Testis (tissue), 3 donors: ENCODE data around the gene ARID3A. TPM values are rescaled to one million over a fixed set of nuclear protein-coding genes. Genes with fewer than 3 reads are reported as not detected.
"Not testable (repeated sequence)": the region's sequence is repeated elsewhere in the genome, so short reads cannot be mapped to it uniquely, and the experiment has no call there.

Source experiments
- DNase-seq: peaks from one replicate; pipeline ENCODE4 v3.0.0-alpha.2; 2019
- H3K27ac ChIP-seq, 2 donors: fragments of 200-600 bp; sonication (generic); one replicate each; pipeline ENCODE4 v1.5.1; 2019
- H3K27me3 ChIP-seq: fragments of 200-600 bp; sonication (generic); one replicate; pipeline ENCODE4 v1.5.1; 2019
- H3K36me3 ChIP-seq: fragments of 200-600 bp; sonication (generic); one replicate; pipeline ENCODE4 v1.5.1; 2017; ENCODE audit warnings: low read depth; ENCODE audit errors: missing control alignments
- H3K4me1 ChIP-seq: fragments of 200-600 bp; sonication (generic); one replicate; pipeline ENCODE4 v1.5.1; 2019
- H3K4me3 ChIP-seq, 2 donors: fragments of 200-600 bp; sonication (generic); one replicate each; pipeline ENCODE4 v1.5.1; 2017 to 2019
- H3K9me3 ChIP-seq: fragments of 200-600 bp; sonication (generic); one replicate; pipeline ENCODE4 v1.5.1; 2017
- POLR2A ChIP-seq: fragments of 450-650 bp; IDR thresholded peaks from one replicate; pipeline ENCODE4 v1.6.1; 2017; ENCODE audit warnings: antibody characterized with exemption, mild to moderate bottlenecking, moderate library complexity
- whole genome bisulfite sequencing, 2 donors: methylation state at CpG; one replicate each; pipeline ENCODE4 v1.1.5; 2018; 5-methylcytosine and 5-hydroxymethylcytosine counted together
- intact Hi-C: fragments of 100-400 bp; cut with DNase I; formaldehyde crosslinking; loops from one replicate; pipeline ENCODE4 v1.15.1; 2023; ENCODE audit warnings: low total_unique reads
- polyA plus RNA-seq: library from polyadenylated mRNA; stranded (reverse); fragments of 350-450 nt; fragmentation: Illumina TruSeq; extraction: RNeasy Lipid Tissue Mini Kit (QIAGEN cat#74804); gene quantifications from one replicate; pipeline ENCODE4 v1.2.3, GENCODE V29; 2014; ENCODE audit warnings: low read depth, low replicate concordance; ENCODE audit not compliant: insufficient read depth
- small RNA-seq, 2 donors: library from RNA; depleted of rRNA; stranded (forward); fragments of <200 nt; gene quantifications; one replicate each; pipeline ENCODE3, GENCODE V24; 2016
- total RNA-seq, 2 donors: library from RNA; depleted of rRNA; stranded (reverse); fragments of >200 nt; gene quantifications; one replicate each; pipeline ENCODE4 v1.2.3, GENCODE V29; 2016
- TF ChIP-seq, protein P1 (sequence below), 3 experiments: fragments of 450-650 bp in 2 of 3; fragments of 200-600 bp in 1 of 3; sonication (generic) in 1 of 3; IDR thresholded peaks; one replicate each; pipeline ENCODE4 v1.5.1; 2016 to 2019; ENCODE audit warnings: antibody characterized with exemption in 3 of 3, mild to moderate bottlenecking in 2 of 3, moderate library complexity in 1 of 3

ARID3A gene
- total and polyA plus RNA-seq, 3 donors from 2014 or later, result 15.3 to 38.2 (median 26.5) TPM

DNA sequence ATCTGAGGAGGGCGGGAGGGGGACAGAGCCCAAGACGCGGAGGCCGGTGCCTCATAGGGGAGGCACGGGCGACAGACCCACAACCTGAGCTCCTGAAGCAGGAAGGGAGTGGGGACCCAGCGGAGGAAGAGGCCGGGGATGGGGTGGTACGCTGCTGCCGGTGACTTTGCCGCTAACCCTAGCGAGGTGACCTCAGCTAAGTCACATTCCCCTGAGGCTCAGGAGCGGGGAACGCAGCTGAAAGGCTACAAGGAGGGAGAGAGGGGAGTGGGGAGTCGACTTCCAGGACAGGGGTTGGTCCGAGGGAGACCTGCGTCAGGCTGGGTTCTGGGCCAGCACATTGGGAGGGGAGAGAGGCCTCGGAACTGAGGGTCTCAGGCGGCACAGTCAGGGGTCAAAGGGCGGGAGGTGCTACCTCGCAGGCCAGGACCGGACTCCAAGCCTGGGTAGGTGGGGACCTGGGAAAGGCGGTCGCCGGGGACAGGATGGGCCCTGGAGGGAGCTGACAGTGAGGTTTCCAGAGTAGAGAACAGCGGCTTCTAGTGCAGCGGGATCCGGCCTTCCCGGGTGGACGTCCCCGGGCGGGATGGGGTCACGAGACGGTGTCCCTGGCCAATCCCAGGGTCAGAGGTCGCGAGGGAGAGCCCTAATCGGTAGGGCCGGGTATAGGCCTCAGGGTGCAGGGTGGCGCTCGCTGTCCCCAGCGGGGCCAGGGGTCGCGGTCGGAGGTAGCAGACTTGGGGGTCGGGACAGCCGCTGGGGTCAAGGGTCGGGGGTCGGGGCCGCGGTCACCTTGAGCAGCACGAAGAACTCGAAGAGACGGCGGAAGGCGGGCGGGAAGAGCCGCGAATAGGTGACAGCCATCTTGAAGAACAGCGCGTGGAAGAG, 94.4 kb downstream of the ARID3A start:
- intact Hi-C loops, result no loop called here
- H3K9me3 ChIP-seq, result no peaks in the 10 kb centered on the region
- WGBS, 2 donors, result 2% methylated on average over 37 to 60 of the region's 60 CpGs
- H3K4me3 ChIP-seq, result peak overlapping the region; percentile 86 to 90
- no peaks in the 10 kb centered on the region for H3K36me3 ChIP-seq
- H3K27me3 ChIP-seq, result no peaks in the 10 kb centered on the region
- H3K27ac ChIP-seq, result peak overlapping the region; percentile 91 to 97
- DNase-seq, result peak; percentile 54
- no peak for TF ChIP-seq POLR2A
- TF ChIP-seq, protein P1, sequence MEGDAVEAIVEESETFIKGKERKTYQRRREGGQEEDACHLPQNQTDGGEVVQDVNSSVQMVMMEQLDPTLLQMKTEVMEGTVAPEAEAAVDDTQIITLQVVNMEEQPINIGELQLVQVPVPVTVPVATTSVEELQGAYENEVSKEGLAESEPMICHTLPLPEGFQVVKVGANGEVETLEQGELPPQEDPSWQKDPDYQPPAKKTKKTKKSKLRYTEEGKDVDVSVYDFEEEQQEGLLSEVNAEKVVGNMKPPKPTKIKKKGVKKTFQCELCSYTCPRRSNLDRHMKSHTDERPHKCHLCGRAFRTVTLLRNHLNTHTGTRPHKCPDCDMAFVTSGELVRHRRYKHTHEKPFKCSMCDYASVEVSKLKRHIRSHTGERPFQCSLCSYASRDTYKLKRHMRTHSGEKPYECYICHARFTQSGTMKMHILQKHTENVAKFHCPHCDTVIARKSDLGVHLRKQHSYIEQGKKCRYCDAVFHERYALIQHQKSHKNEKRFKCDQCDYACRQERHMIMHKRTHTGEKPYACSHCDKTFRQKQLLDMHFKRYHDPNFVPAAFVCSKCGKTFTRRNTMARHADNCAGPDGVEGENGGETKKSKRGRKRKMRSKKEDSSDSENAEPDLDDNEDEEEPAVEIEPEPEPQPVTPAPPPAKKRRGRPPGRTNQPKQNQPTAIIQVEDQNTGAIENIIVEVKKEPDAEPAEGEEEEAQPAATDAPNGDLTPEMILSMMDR (IDR thresholded peaks at IDR 0.05), result no peak
- peaks cover 57% of the 10 kb centered on the region for H3K4me1 ChIP-seq

DNA sequence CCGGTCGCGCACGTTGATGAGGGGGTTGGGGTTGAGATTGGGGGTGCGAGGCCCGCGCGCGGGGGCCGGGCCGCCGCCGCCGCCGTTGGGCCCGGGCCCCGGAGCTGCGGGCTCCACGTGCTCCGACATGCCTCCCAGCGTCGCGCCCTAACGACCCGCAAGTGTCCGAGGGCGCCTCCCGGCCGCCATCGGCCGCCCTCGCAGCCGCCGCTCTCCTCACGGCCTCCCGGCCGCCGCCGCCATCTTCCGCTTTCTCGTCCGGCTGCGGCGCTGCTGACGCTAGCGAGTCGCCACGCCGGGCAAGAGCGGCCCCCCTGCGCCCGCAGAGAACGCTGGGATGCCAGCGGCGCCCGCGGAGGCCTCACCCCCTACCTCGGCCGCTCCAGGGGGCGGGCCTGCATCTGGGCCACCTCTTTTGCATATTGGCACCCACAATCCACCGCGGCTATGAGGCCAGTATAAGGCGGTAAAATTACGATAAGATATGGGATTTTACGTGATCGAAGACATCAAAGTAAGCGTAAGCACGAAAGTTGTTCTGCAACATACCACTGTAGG, 95.1 kb downstream of the ARID3A start, which contains the start of gene TMEM259:
TSS of gene TMEM259 (minus strand) at position 256 of the 558 bp plus-strand sequence. CDS start at position 129, 127 bp downstream.
- Histone ChIP-seq H3K27me3 (no peaks in the 10 kb centered on the region), H3K9me3 (no peaks in the 10 kb centered on the region), H3K4me3 (peak within 1 kb of the TSS; percentile 86 to 90), H3K4me1 (peaks cover 50% of the 10 kb centered on the region), H3K36me3 (no peaks in the 10 kb centered on the region), H3K27ac (peak within 1 kb of the TSS; percentile 91 to 97)
- intact Hi-C loops, result no loop called here
- WGBS, 2 donors, result 0 to 3% methylated on average over 24 to 65 of the region's 68 CpGs
- DNase-seq, result peak; percentile 99
- TF ChIP-seq POLR2A, result peak; percentile 30
- TF ChIP-seq, protein P1 (IDR thresholded peaks at IDR 0.05), result peak in 1 of 3 experiments; percentile 4

DNA sequence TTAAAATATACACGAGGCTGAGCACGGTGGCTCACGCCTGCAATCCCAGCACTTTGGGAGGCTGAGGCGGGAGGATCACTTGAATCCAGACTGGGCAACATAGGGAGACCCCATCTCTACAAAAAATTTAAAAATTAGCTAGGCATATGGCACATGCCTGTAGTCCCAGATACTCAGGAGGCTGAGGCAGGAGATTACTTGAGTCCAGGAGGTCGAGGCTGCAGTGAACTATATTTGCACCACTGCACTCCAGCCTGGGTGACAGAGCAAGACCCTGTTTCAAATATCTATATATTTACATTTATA, 98.0 kb downstream of the ARID3A start:
- intact Hi-C loops, H3K36me3 ChIP-seq, H3K4me3 ChIP-seq, H3K9me3 ChIP-seq, H3K27ac ChIP-seq, DNase-seq, H3K27me3 ChIP-seq: not testable (repeated sequence)
- WGBS, 2 donors, result 76 to 82% methylated on average over 5 of the region's 5 CpGs
- H3K4me1 ChIP-seq, result peaks cover 32% of the 10 kb centered on the region

DNA sequence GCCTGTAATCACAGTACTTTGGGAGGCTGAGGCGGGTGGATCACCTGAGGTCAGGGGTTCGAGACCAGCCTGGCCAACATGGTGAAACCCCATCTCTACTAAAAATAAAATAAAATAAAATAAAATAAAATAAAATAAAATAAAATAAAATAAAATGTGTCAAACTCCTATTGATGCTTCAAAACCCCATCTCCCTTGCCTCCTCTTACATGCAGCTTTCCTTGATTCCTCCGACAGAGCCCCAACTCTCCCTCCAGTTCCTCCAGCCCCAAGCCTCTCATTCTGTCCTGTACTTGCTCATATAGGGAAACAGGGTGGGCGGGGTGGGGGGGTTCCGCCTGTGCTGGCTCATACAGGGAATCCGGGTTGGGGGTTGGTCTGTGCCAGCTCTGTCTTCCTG, 99.2 kb downstream of the ARID3A start:
- H3K9me3 ChIP-seq, H3K36me3 ChIP-seq, H3K27me3 ChIP-seq, DNase-seq, intact Hi-C loops, H3K27ac ChIP-seq, H3K4me3 ChIP-seq: not testable (repeated sequence)
- 79 to 90% methylated on average over 6 of the region's 6 CpGs for WGBS, 2 donors
- peaks cover 20% of the 10 kb centered on the region for H3K4me1 ChIP-seq

Small RNA genes lying within 50 kb of the gene (small RNA-seq; reads per million reads assigned to genes)
- 0 to 0.28 reads per million in 2 donors for gene RNU6-2
- gene RNU6-9, result 0 reads per million in 2 donors

Other genes with a start within 250 kb of the ARID3A start
- 100 to 1,000 TPM; 343 to 397 TPM for gene FSTL3, start 249.6 kb upstream of the ARID3A start, total RNA-seq
- gene FSTL3, start 249.6 kb upstream of the ARID3A start, polyA plus RNA-seq, result 98.6 TPM
- not detected for gene PRSS57, start 230.6 kb upstream of the ARID3A start, total RNA-seq
- not detected for gene PRSS57, start 230.6 kb upstream of the ARID3A start, polyA plus RNA-seq
- 10 to 100 TPM; 35.5 to 47.8 TPM for gene PALM, start 217.1 kb upstream of the ARID3A start, total RNA-seq
- 46.4 TPM for gene PALM, start 217.1 kb upstream of the ARID3A start, polyA plus RNA-seq
- gene MISP, start 174.9 kb upstream of the ARID3A start, total RNA-seq, result 1 to 10 TPM; 1.1 to 3.1 TPM
- gene MISP, start 174.9 kb upstream of the ARID3A start, polyA plus RNA-seq, result 1.1 TPM
- 100 to 1,000 TPM; 168 to 196 TPM for gene PTBP1, start 128.6 kb upstream of the ARID3A start, total RNA-seq
- gene PTBP1, start 128.6 kb upstream of the ARID3A start, polyA plus RNA-seq, result 116 TPM
- 10 to 100 TPM; 16.9 to 20.1 TPM for gene PLPPR3, start 104.1 kb upstream of the ARID3A start, total RNA-seq
- gene PLPPR3, start 104.1 kb upstream of the ARID3A start, polyA plus RNA-seq, result 2.7 TPM
- 1 to 10 TPM; 5.4 to 5.8 TPM for gene AZU1, start 98.2 kb upstream of the ARID3A start, total RNA-seq
- gene AZU1, start 98.2 kb upstream of the ARID3A start, polyA plus RNA-seq, result 1.4 TPM
- 1 to 10 TPM; 1.0 to 1.8 TPM for gene PRTN3, start 85.0 kb upstream of the ARID3A start, total RNA-seq
- not detected for gene PRTN3, start 85.0 kb upstream of the ARID3A start, polyA plus RNA-seq
- gene ELANE, start 73.7 kb upstream of the ARID3A start, total RNA-seq, result under 1 TPM in 1 of 2 donors, not detected in 1; 0.74 TPM
- gene ELANE, start 73.7 kb upstream of the ARID3A start, polyA plus RNA-seq, result 0.50 TPM
- 100 to 1,000 TPM in 1 of 2 donors, 10 to 100 TPM in 1; 83.1 to 185 TPM for gene CFD, start 66.4 kb upstream of the ARID3A start, total RNA-seq
- 84.3 TPM for gene CFD, start 66.4 kb upstream of the ARID3A start, polyA plus RNA-seq
- 100 to 1,000 TPM in 1 of 2 donors, 10 to 100 TPM in 1; 94.7 to 124 TPM for gene MED16, start 32.8 kb upstream of the ARID3A start, total RNA-seq
- gene MED16, start 32.8 kb upstream of the ARID3A start, polyA plus RNA-seq, result 50.7 TPM
- not detected for gene RNU6-9, start 32.6 kb upstream of the ARID3A start, total RNA-seq
- not detected for gene RNU6-9, start 32.6 kb upstream of the ARID3A start, polyA plus RNA-seq
- gene R3HDM4, start 12.8 kb upstream of the ARID3A start, total RNA-seq, result 10 to 100 TPM; 24.6 to 30.1 TPM
- 19.2 TPM for gene R3HDM4, start 12.8 kb upstream of the ARID3A start, polyA plus RNA-seq
- not detected for gene KISS1R, start 8.7 kb upstream of the ARID3A start, total RNA-seq
- not detected for gene KISS1R, start 8.7 kb upstream of the ARID3A start, polyA plus RNA-seq
- gene WDR18, start 58.3 kb downstream of the ARID3A start, total RNA-seq, result 100 to 1,000 TPM in 1 of 2 donors, 10 to 100 TPM in 1; 70.9 to 108 TPM
- gene WDR18, start 58.3 kb downstream of the ARID3A start, polyA plus RNA-seq, result 38.7 TPM
- gene GRIN3B, start 74.4 kb downstream of the ARID3A start, total RNA-seq, result 1 to 10 TPM; 1.3 to 2.4 TPM
- 1.1 TPM for gene GRIN3B, start 74.4 kb downstream of the ARID3A start, polyA plus RNA-seq
- 100 to 1,000 TPM; 339 to 405 TPM for gene TMEM259, start 95.1 kb downstream of the ARID3A start, total RNA-seq
- gene TMEM259, start 95.1 kb downstream of the ARID3A start, polyA plus RNA-seq, result 164 TPM
- not detected for gene RNU6-2, start 95.5 kb downstream of the ARID3A start, total RNA-seq
- not detected for gene RNU6-2, start 95.5 kb downstream of the ARID3A start, polyA plus RNA-seq
- gene CNN2, start 100.6 kb downstream of the ARID3A start, total RNA-seq, result 10 to 100 TPM; 19.1 to 28.0 TPM
- 36.4 TPM for gene CNN2, start 100.6 kb downstream of the ARID3A start, polyA plus RNA-seq
- 10 to 100 TPM; 12.1 to 14.6 TPM for gene ABCA7, start 114.1 kb downstream of the ARID3A start, total RNA-seq
- gene ABCA7, start 114.1 kb downstream of the ARID3A start, polyA plus RNA-seq, result 7.3 TPM
- 10 to 100 TPM; 20.7 to 31.7 TPM for gene ARHGAP45, start 141.1 kb downstream of the ARID3A start, total RNA-seq
- gene ARHGAP45, start 141.1 kb downstream of the ARID3A start, polyA plus RNA-seq, result 14.1 TPM
- 100 to 1,000 TPM in 1 of 2 donors, 10 to 100 TPM in 1; 96.5 to 143 TPM for gene POLR2E, start 169.3 kb downstream of the ARID3A start, total RNA-seq
- 246 TPM for gene POLR2E, start 169.3 kb downstream of the ARID3A start, polyA plus RNA-seq
- 1,000 to 10,000 TPM; 1,153 to 1,773 TPM for gene GPX4, start 178.0 kb downstream of the ARID3A start, total RNA-seq
- 1,893 TPM for gene GPX4, start 178.0 kb downstream of the ARID3A start, polyA plus RNA-seq
- gene SBNO2, start 248.2 kb downstream of the ARID3A start, total RNA-seq, result 10 to 100 TPM; 58.9 to 65.0 TPM
- 34.3 TPM for gene SBNO2, start 248.2 kb downstream of the ARID3A start, polyA plus RNA-seq